ENCODE data around the gene GPX8. TPM values are rescaled to one million over a fixed set of nuclear protein-coding genes. Genes with fewer than 3 reads are reported as not detected.
A peak's percentile ranks its signal among the peaks of the same experiment; 100 is the strongest.

Gene GPX8
- polyA plus RNA-seq, 3 donors = not detected

DNA sequence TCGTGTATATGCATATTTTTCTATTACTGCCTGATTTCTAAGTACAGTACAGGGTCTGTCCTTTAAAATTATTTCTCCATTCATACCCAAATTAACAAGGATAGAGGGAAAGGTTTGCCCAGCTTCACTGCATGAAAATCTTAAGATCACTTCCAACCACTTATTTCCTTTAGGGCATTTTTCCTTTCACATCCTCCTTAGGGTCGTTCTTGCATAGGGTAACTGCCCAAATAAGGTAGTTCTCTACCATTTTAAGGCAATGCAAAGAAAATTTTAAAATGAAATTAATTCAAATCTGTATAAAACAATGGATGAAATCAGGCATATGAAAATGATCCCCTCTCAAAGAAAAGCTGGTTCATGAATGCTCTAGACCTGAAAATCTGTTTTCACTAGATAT is 17.1 kb downstream of the GPX8 start:
- TF ChIP-seq, protein P1, sequence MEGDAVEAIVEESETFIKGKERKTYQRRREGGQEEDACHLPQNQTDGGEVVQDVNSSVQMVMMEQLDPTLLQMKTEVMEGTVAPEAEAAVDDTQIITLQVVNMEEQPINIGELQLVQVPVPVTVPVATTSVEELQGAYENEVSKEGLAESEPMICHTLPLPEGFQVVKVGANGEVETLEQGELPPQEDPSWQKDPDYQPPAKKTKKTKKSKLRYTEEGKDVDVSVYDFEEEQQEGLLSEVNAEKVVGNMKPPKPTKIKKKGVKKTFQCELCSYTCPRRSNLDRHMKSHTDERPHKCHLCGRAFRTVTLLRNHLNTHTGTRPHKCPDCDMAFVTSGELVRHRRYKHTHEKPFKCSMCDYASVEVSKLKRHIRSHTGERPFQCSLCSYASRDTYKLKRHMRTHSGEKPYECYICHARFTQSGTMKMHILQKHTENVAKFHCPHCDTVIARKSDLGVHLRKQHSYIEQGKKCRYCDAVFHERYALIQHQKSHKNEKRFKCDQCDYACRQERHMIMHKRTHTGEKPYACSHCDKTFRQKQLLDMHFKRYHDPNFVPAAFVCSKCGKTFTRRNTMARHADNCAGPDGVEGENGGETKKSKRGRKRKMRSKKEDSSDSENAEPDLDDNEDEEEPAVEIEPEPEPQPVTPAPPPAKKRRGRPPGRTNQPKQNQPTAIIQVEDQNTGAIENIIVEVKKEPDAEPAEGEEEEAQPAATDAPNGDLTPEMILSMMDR (IDR thresholded peaks at IDR 0.05) = no peak
- no CpG with 5 or more reads among the region's 2 CpGs for WGBS (ENCODE audit: insufficient coverage)
- DNase-seq = peak in 1 of 3 donors; percentile 26
- H3K27me3 ChIP-seq (ENCODE audit: control insufficient read depth in 2 of 2, insufficient read depth in 2 of 2, low read length in 2 of 2) = peaks cover 76 to 92% of the 10 kb centered on the region in 2 donors
- Mint-ChIP-seq H3K27me3 (ENCODE audit: low read depth in 3 of 3) (peaks cover 66 to 91% (median 71%) of the 10 kb centered on the region in 3 donors), H3K27ac (no peak overlapping the region), H3K9me3 (peaks cover 2 to 22% (median 7%) of the 10 kb centered on the region in 7 donors), H3K4me1 (peaks cover 35% of the 10 kb centered on the region), H3K36me3 (peaks cover 0 to 7% of the 10 kb centered on the region in 2 donors), H3K4me3 (peak overlapping the region; percentile 65 to 89)
- H3K27ac ChIP-seq (ENCODE audit: low read depth in 1 of 2, low read length in 2 of 2) = no peak overlapping the region
- H3K79me2 ChIP-seq (ENCODE audit: insufficient read depth, low read length) = no peaks in the 10 kb centered on the region
- peak overlapping the region in 1 of 3 experiments; percentile 69 for H3K4me3 ChIP-seq (replicated peaks in 1 of 3; ENCODE audit: low read depth in 2 of 3, low read length in 3 of 3)
- peaks cover 0 to 13% of the 10 kb centered on the region in 2 donors for H3K9me3 ChIP-seq (replicated peaks in 1 of 2; ENCODE audit: control insufficient read depth in 1 of 2, insufficient read depth in 1 of 2, low read length in 2 of 2)
- H3K9ac ChIP-seq (ENCODE audit: insufficient read depth, low read length, poor library complexity, severe bottlenecking) = no peak overlapping the region
- peak overlapping the region; percentile 79 for H3K4me2 ChIP-seq (replicated peaks; ENCODE audit: extremely low read depth, low read length, poor library complexity, severe bottlenecking)
- no peaks in the 10 kb centered on the region for H3K36me3 ChIP-seq (replicated peaks in 1 of 2; ENCODE audit: control insufficient read depth in 1 of 2, insufficient read depth in 2 of 2, low read length in 2 of 2)
- H3K4me1 ChIP-seq (ENCODE audit: control insufficient read depth in 1 of 2, insufficient read depth in 2 of 2, low read length in 2 of 2) = peaks cover 31 to 32% of the 10 kb centered on the region in 2 donors
- intact Hi-C loops (cut with micrococcal nuclease) = no loop called here
- no peak overlapping the region for H2AFZ ChIP-seq (ENCODE audit: insufficient read depth, low read depth, low read length, poor library complexity, severe bottlenecking)
- H4K20me1 ChIP-seq (ENCODE audit: insufficient read depth, low read length) = no peaks in the 10 kb centered on the region

DNA sequence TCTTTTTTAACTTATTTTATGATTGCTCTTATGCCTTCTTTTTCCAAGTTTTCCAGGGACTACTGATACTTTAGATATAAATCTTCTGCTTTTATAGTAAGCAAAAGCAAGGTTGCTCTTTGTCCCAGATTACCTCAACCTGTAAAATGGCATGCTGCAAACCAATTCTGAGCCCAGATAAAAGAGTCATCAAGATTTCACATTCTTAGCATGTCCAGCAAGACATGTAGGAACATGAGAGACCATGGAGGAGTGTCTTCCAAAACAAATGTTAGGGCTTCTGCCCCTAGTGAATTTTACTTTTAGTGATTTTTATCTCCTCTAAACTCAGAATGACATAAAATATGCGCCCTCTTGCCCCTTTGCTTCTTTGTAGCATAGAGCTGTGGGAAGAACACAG is 20.0 kb downstream of the GPX8 start:
- TF ChIP-seq, protein P1 (IDR thresholded peaks at IDR 0.05) = no peak
- H3K27me3 Mint-ChIP-seq (ENCODE audit: low read depth in 3 of 3) = peaks cover 50 to 75% (median 61%) of the 10 kb centered on the region in 3 donors
- H3K4me3 Mint-ChIP-seq = no peak overlapping the region
- no peaks in the 10 kb centered on the region for H3K36me3 ChIP-seq (replicated peaks in 1 of 2; ENCODE audit: control insufficient read depth in 1 of 2, insufficient read depth in 2 of 2, low read length in 2 of 2)
- no peaks in the 10 kb centered on the region for H4K20me1 ChIP-seq (ENCODE audit: insufficient read depth, low read length)
- H3K27ac Mint-ChIP-seq = no peak overlapping the region
- no peak overlapping the region for H3K4me2 ChIP-seq (replicated peaks; ENCODE audit: extremely low read depth, low read length, poor library complexity, severe bottlenecking)
- H3K4me1 Mint-ChIP-seq = peaks cover 19% of the 10 kb centered on the region
- H3K27me3 ChIP-seq (ENCODE audit: control insufficient read depth in 2 of 2, insufficient read depth in 2 of 2, low read length in 2 of 2) = peaks cover 73 to 80% of the 10 kb centered on the region in 2 donors
- H3K9ac ChIP-seq (ENCODE audit: insufficient read depth, low read length, poor library complexity, severe bottlenecking) = no peak overlapping the region
- peaks cover 0 to 5% of the 10 kb centered on the region in 2 donors for H3K36me3 Mint-ChIP-seq
- H3K27ac ChIP-seq (ENCODE audit: low read depth in 1 of 2, low read length in 2 of 2) = no peak overlapping the region
- H2AFZ ChIP-seq (ENCODE audit: insufficient read depth, low read depth, low read length, poor library complexity, severe bottlenecking) = no peak overlapping the region
- peaks cover 2 to 17% (median 8%) of the 10 kb centered on the region in 7 donors for H3K9me3 Mint-ChIP-seq
- no peaks in the 10 kb centered on the region for H3K79me2 ChIP-seq (ENCODE audit: insufficient read depth, low read length)
- peaks cover 0 to 12% of the 10 kb centered on the region in 2 donors for H3K9me3 ChIP-seq (replicated peaks in 1 of 2; ENCODE audit: control insufficient read depth in 1 of 2, insufficient read depth in 1 of 2, low read length in 2 of 2)
- intact Hi-C loops (cut with micrococcal nuclease) = no loop called here
- H3K4me1 ChIP-seq (ENCODE audit: control insufficient read depth in 1 of 2, insufficient read depth in 2 of 2, low read length in 2 of 2) = peaks cover 14 to 15% of the 10 kb centered on the region in 2 donors
- DNase-seq = no peak
- H3K4me3 ChIP-seq (replicated peaks in 1 of 3; ENCODE audit: low read depth in 2 of 3, low read length in 3 of 3) = no peak overlapping the region
- WGBS (ENCODE audit: insufficient coverage) = no CpG with 5 or more reads among the region's 1 CpG
